ENCODE measurements around the gene MAMDC2.

MAMDC2 gene

GRCh38 chr9:70040376-70040903 lies 3.2 kb upstream of the MAMDC2 start:
- DNase-seq (ENCODE audit: insufficient read length), result no peak
- FAIRE-seq, result no peak
- TF ChIP-seq TAF1 (IDR thresholded peaks at IDR 0.05; ENCODE audit: borderline replicate concordance, low read depth, low read length) (no peak), POLR2AphosphoS5 (IDR thresholded peaks at IDR 0.05; ENCODE audit: low read depth, low read length) (no peak), POLR2A (IDR thresholded peaks at IDR 0.05; ENCODE audit: low read depth, low read length) (no peak)

- no peak for DNase-seq (ENCODE audit: insufficient read length)
- FAIRE-seq, result no peak
- TF ChIP-seq POLR2AphosphoS5 (IDR thresholded peaks at IDR 0.05; ENCODE audit: low read depth, low read length) (no peak), TAF1 (IDR thresholded peaks at IDR 0.05; ENCODE audit: borderline replicate concordance, low read depth, low read length) (no peak)
Observed at GRCh38 chr9:70042461-70043215, 1.0 kb upstream of the MAMDC2 start.

GRCh38 chr9:70043285-70043684 lies 363 bp upstream of the MAMDC2 start:
- DNase-seq (ENCODE audit: insufficient read length), result no peak

GRCh38 chr9:70044490-70045307 lies 1.1 kb downstream of the MAMDC2 start:
- DNase-seq (ENCODE audit: insufficient read length) (no peak), FAIRE-seq (no peak)
- TF ChIP-seq TAF1 (IDR thresholded peaks at IDR 0.05; ENCODE audit: borderline replicate concordance, low read depth, low read length) (no peak), POLR2AphosphoS5 (IDR thresholded peaks at IDR 0.05; ENCODE audit: low read depth, low read length) (no peak), POLR2A (IDR thresholded peaks at IDR 0.05; ENCODE audit: low read depth, low read length) (no peak)

More at GRCh38 chr9:70043285-70043684, 363 bp upstream of the MAMDC2 start:
- TF ChIP-seq POLR2A (IDR thresholded peaks at IDR 0.05; ENCODE audit: low read depth, low read length) (no peak), TAF1 (IDR thresholded peaks at IDR 0.05; ENCODE audit: borderline replicate concordance, low read depth, low read length) (no peak), POLR2AphosphoS5 (IDR thresholded peaks at IDR 0.05; ENCODE audit: low read depth, low read length) (no peak)
- no peak for FAIRE-seq

GRCh38 chr9:70045452-70045851 lies 1.8 kb downstream of the MAMDC2 start:
- FAIRE-seq (no peak), DNase-seq (ENCODE audit: insufficient read length) (no peak)
- no peak for TF ChIP-seq POLR2AphosphoS5 (IDR thresholded peaks at IDR 0.05; ENCODE audit: low read depth, low read length)
- no peak for TF ChIP-seq TAF1 (IDR thresholded peaks at IDR 0.05; ENCODE audit: borderline replicate concordance, low read depth, low read length)
- no peak for TF ChIP-seq POLR2A (IDR thresholded peaks at IDR 0.05; ENCODE audit: low read depth, low read length)

GRCh38 chr9:70046274-70047070 lies 2.8 kb downstream of the MAMDC2 start:
- TF ChIP-seq TAF1 (IDR thresholded peaks at IDR 0.05; ENCODE audit: borderline replicate concordance, low read depth, low read length), result no peak
- TF ChIP-seq POLR2A (IDR thresholded peaks at IDR 0.05; ENCODE audit: low read depth, low read length), result no peak
- no peak for TF ChIP-seq POLR2AphosphoS5 (IDR thresholded peaks at IDR 0.05; ENCODE audit: low read depth, low read length)
- DNase-seq (ENCODE audit: insufficient read length) (no peak), FAIRE-seq (no peak)

- TF ChIP-seq TAF1 (IDR thresholded peaks at IDR 0.05; ENCODE audit: borderline replicate concordance, low read depth, low read length) (no peak), POLR2AphosphoS5 (IDR thresholded peaks at IDR 0.05; ENCODE audit: low read depth, low read length) (no peak), POLR2A (IDR thresholded peaks at IDR 0.05; ENCODE audit: low read depth, low read length) (no peak)
- DNase-seq (ENCODE audit: insufficient read length) (no peak), FAIRE-seq (no peak)
Observed at GRCh38 chr9:70049236-70049635, 5.6 kb downstream of the MAMDC2 start.

GRCh38 chr9:70049672-70050271 lies 6.1 kb downstream of the MAMDC2 start:
- DNase-seq (ENCODE audit: insufficient read length) (no peak), FAIRE-seq (no peak)
- no peak for TF ChIP-seq POLR2A (IDR thresholded peaks at IDR 0.05; ENCODE audit: low read depth, low read length)
- TF ChIP-seq POLR2AphosphoS5 (IDR thresholded peaks at IDR 0.05; ENCODE audit: low read depth, low read length), result no peak
- no peak for TF ChIP-seq TAF1 (IDR thresholded peaks at IDR 0.05; ENCODE audit: borderline replicate concordance, low read depth, low read length)

- no peak for FAIRE-seq
- no peak for DNase-seq (ENCODE audit: insufficient read length)
- no peak for TF ChIP-seq TAF1 (IDR thresholded peaks at IDR 0.05; ENCODE audit: borderline replicate concordance, low read depth, low read length)
- no peak for TF ChIP-seq POLR2AphosphoS5 (IDR thresholded peaks at IDR 0.05; ENCODE audit: low read depth, low read length)
- TF ChIP-seq POLR2A (IDR thresholded peaks at IDR 0.05; ENCODE audit: low read depth, low read length), result no peak
Observed at GRCh38 chr9:70052768-70053167, 9.1 kb downstream of the MAMDC2 start.

GRCh38 chr9:70053864-70054263 lies 10.2 kb downstream of the MAMDC2 start:
- FAIRE-seq, result no peak
- DNase-seq (ENCODE audit: insufficient read length), result no peak

More at GRCh38 chr9:70053864-70054263, 10.2 kb downstream of the MAMDC2 start:
- TF ChIP-seq POLR2A (IDR thresholded peaks at IDR 0.05; ENCODE audit: low read depth, low read length) (no peak), TAF1 (IDR thresholded peaks at IDR 0.05; ENCODE audit: borderline replicate concordance, low read depth, low read length) (no peak), POLR2AphosphoS5 (IDR thresholded peaks at IDR 0.05; ENCODE audit: low read depth, low read length) (no peak)

All from GM12892 (cell line).